MM.1S (cell line): ENCODE data around the gene SPAG16.

ENCODE experiments used
- DNase-seq: peaks from one replicate; pipeline ENCODE4 v3.0.0-alpha.2; 2015
- H2AFZ ChIP-seq: fragments of 300-600 bp; sonication (generic); 2 replicates; pipeline ENCODE4 v1.6.0; 2016; ENCODE audit warnings: antibody characterized with exemption, low read length
- H3F3A ChIP-seq: fragments of 300-600 bp; sonication (generic); 2 replicates; pipeline ENCODE4 v1.6.1; 2016; ENCODE audit warnings: mild to moderate bottlenecking, antibody characterized with exemption, low read length, moderate library complexity, mixed read lengths; ENCODE audit not compliant: insufficient read depth
- H3K27ac ChIP-seq: fragments of 300-600 bp; sonication (generic); 2 replicates; pipeline ENCODE4 v1.5.1; 2016; ENCODE audit warnings: mild to moderate bottlenecking, low read length
- H3K27me3 ChIP-seq: fragments of 300-600 bp; sonication (generic); replicated peaks from 2 replicates; pipeline ENCODE4 v1.6.0; 2016; ENCODE audit warnings: low read length; ENCODE audit not compliant: insufficient read depth
- H3K36me3 ChIP-seq: fragments of 300-600 bp; sonication (generic); replicated peaks from 2 replicates; pipeline ENCODE4 v1.6.1; 2016; ENCODE audit warnings: mild to moderate bottlenecking, low read length, mixed read lengths; ENCODE audit not compliant: insufficient read depth
- H3K4me1 ChIP-seq: fragments of 300-600 bp; sonication (generic); 2 replicates; pipeline ENCODE4 v1.6.1; 2016; ENCODE audit warnings: low read length, mixed read lengths
- H3K4me2 ChIP-seq: fragments of 300-600 bp; sonication (generic); 2 replicates; pipeline ENCODE4 v1.6.0; 2016; ENCODE audit warnings: low read depth, low read length
- H3K4me3 ChIP-seq: fragments of 300-600 bp; sonication (generic); 2 replicates; pipeline ENCODE4 v1.5.1; 2016; ENCODE audit warnings: low read length, mixed read lengths
- H3K79me2 ChIP-seq: fragments of 300-600 bp; sonication (generic); 2 replicates; pipeline ENCODE4 v1.6.1; 2016; ENCODE audit warnings: mixed run types, low read length, mixed read lengths
- H3K9ac ChIP-seq: fragments of 300-600 bp; sonication (generic); 2 replicates; pipeline ENCODE4 v1.6.1; 2016; ENCODE audit warnings: low read length, mixed read lengths
- H3K9me2 ChIP-seq: fragments of 300-600 bp; sonication (generic); replicated peaks from 2 replicates; pipeline ENCODE4 v1.6.1; 2016; ENCODE audit warnings: mild to moderate bottlenecking, low read length, mixed read lengths; ENCODE audit not compliant: insufficient read depth
- H3K9me3 ChIP-seq: fragments of 300-600 bp; sonication (generic); replicated peaks from 2 replicates; pipeline ENCODE4 v1.6.1; 2016; ENCODE audit warnings: mild to moderate bottlenecking, low read length, mixed read lengths; ENCODE audit not compliant: insufficient read depth
- H4K20me1 ChIP-seq: fragments of 300-600 bp; sonication (generic); 2 replicates; pipeline ENCODE4 v1.6.1; 2016; ENCODE audit warnings: mild to moderate bottlenecking, low read length, moderate library complexity, mixed read lengths; ENCODE audit not compliant: insufficient read depth
- CTCF ChIP-seq: fragments of 300-600 bp; sonication (generic); IDR thresholded peaks from 2 replicates; pipeline ENCODE4 v1.5.1; 2016; ENCODE audit warnings: antibody characterized with exemption, low read length, mixed read lengths
- EZH2 ChIP-seq: fragments of 300-600 bp; sonication (generic); optimal IDR thresholded peaks from 2 replicates; pipeline ENCODE3; 2017; ENCODE audit warnings: low read depth, mild to moderate bottlenecking, antibody characterized with exemption, low read length, mixed read lengths
- EZH2phosphoT487 ChIP-seq: fragments of 300-600 bp; sonication (generic); IDR thresholded peaks from 2 replicates; pipeline ENCODE4 v1.6.1; 2018; ENCODE audit warnings: antibody characterized with exemption, low read length

Gene SPAG16

GRCh38 chr2:214255046-214255445 lies 970.8 kb downstream of the SPAG16 start:
- DNase-seq, result no peak
- Histone ChIP-seq H3K4me2 (no peak overlapping the region), H3K4me1 (no peaks in the 10 kb centered on the region), H3K9me3 (no peaks in the 10 kb centered on the region), H3K9ac (no peak overlapping the region), H3K4me3 (no peak overlapping the region), H3K27ac (no peak overlapping the region), H2AFZ (no peak overlapping the region), H3F3A (no peaks in the 10 kb centered on the region), H4K20me1 (no peaks in the 10 kb centered on the region), H3K36me3 (no peaks in the 10 kb centered on the region), H3K79me2 (no peaks in the 10 kb centered on the region), H3K27me3 (no peaks in the 10 kb centered on the region), H3K9me2 (no peaks in the 10 kb centered on the region)
- TF ChIP-seq EZH2, result no peak
- TF ChIP-seq EZH2phosphoT487, result no peak
- no peak for TF ChIP-seq CTCF

- Histone ChIP-seq H3K27ac (no peak overlapping the region), H4K20me1 (no peaks in the 10 kb centered on the region), H3K9ac (no peak overlapping the region), H3K79me2 (no peaks in the 10 kb centered on the region), H3K4me3 (no peak overlapping the region), H3K9me3 (no peaks in the 10 kb centered on the region), H3K4me1 (no peaks in the 10 kb centered on the region), H3K27me3 (no peaks in the 10 kb centered on the region), H3K9me2 (no peaks in the 10 kb centered on the region), H3F3A (no peaks in the 10 kb centered on the region), H2AFZ (no peak overlapping the region), H3K36me3 (no peaks in the 10 kb centered on the region), H3K4me2 (no peak overlapping the region)
- DNase-seq, result no peak
- TF ChIP-seq EZH2 (no peak), EZH2phosphoT487 (no peak), CTCF (no peak)
Measured at GRCh38 chr2:214261683-214262082, 977.4 kb downstream of the SPAG16 start.

- TF ChIP-seq EZH2 (no peak), EZH2phosphoT487 (no peak), CTCF (no peak)
- H4K20me1 ChIP-seq, result no peaks in the 10 kb centered on the region
- H3K9ac ChIP-seq, result no peak overlapping the region
- no peak overlapping the region for H3K4me2 ChIP-seq
- H3K36me3 ChIP-seq, result no peaks in the 10 kb centered on the region
- no peak for DNase-seq
- H3K79me2 ChIP-seq, result no peaks in the 10 kb centered on the region
- H3K4me3 ChIP-seq, result no peak overlapping the region
- no peaks in the 10 kb centered on the region for H3K9me2 ChIP-seq
- H3F3A ChIP-seq, result no peaks in the 10 kb centered on the region
- H3K9me3 ChIP-seq, result no peaks in the 10 kb centered on the region
- H2AFZ ChIP-seq, result no peak overlapping the region
- no peaks in the 10 kb centered on the region for H3K4me1 ChIP-seq
- no peaks in the 10 kb centered on the region for H3K27me3 ChIP-seq
- no peak overlapping the region for H3K27ac ChIP-seq
Measured at GRCh38 chr2:214264171-214264570, 979.9 kb downstream of the SPAG16 start.
